Measurements from ENCODE around the gene ETS1.
A peak's percentile ranks its signal among the peaks of the same experiment; 100 is the strongest.

Gene ETS1

DNA sequence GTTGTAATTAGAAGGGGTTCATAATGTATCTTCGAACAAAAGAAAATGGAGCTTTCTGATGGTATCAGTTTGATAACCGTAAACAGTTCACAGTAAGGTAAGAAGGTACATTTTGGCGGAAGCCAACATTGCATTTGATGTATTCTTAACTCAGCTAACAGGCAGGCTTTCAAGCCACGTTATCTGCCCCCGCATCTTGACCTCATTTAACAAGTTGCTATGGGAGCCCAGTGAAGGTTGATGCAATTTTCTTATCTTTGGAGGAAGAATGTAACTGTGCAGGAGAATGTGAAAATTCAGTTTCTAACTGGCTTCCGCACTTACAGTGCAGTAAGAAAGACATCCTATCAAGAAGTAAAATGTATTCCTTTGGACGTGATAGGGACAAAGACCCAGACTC, 110.6 kb downstream of the ETS1 start:
- DNase-seq = no peak

GRCh38 chr11:128476049-128476448, 111.3 kb downstream of the ETS1 start:
- DNase-seq = no peak

DNA sequence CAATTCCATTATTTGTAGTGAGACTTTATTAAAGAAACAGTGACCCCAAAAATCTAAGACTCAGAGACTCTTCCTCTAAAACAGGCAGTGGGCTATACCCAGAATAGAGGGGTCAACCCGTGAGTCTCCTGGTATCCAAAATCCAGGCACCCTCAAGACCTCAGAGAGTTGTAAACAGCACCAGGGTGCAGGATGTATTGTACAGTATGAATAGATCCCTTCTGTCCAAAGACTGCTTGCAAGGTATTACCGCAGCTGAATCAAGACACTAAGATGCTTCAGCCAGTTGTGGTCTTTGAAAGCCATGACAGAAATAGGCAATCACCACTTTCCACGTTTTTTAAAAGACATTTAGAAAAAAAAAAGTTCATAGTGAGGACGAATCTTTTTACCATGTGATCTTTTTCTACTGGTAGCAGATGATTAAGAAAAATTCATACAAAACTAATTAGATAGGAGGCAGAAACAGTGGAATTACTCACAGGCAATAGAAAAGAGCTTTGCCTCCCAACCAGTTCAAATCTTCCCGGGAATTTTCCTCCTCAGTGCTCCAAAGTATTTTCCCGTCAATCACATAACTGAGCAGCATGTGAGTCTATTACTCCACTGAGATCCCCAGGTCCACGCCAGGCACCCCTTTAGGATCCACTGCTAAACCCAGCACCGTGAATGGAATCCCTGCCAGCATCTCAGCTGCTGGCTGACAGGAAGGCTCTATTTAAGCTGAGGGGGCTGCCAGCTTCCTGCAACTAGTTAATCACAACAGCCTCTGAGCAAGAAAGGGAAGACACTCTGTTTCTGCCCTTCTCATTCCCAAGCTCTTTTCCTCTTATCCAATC, 113.1 kb downstream of the ETS1 start:
- no peak for DNase-seq

GRCh38 chr11:128473636-128474035, 113.7 kb downstream of the ETS1 start:
- no peak for DNase-seq

DNA sequence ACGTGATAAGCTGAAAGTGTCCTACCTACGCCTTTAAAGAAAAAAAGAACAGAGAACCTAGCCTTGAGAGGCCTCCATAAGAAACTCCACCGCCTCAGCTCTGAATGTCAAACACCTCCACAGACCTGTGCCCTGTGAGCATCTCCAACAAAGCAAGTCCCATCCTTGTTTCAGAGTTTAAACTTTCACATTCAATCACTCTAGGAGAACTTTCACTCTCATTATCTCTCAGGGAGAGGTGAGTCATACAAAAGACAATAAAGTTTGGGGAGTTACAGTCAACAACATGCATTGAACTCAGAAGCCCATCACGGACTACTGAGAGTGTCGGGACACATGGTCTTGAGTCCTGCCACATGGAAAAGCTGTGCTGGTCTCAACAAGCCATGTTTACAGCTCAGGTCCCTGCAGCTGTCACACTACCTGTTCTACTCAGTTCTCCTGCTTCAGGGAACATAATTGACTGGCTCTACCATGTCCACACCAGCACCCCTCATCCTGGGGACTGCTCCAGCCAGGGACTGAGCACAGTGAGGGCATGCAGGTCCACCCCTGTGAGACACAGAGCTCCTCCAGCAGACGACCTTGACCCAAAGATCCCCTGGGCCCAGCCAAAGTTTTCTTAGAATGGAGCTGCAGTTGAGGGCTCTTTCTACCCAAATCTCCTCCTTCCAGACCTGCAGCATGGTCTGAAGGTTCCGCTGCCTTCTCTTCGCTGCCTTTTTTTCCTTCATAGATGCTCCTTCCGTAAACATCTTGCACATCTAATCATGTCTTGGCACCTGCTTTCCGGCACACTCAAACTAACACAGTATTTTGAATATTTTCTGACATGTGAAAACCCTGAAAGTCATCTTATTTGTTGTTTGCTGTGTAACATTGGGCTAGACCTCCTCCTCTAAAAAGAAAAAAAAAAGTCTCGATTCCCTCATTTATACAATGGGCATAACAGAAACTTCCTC, 114.9 kb downstream of the ETS1 start:
- DNase-seq = no peak

DNA sequence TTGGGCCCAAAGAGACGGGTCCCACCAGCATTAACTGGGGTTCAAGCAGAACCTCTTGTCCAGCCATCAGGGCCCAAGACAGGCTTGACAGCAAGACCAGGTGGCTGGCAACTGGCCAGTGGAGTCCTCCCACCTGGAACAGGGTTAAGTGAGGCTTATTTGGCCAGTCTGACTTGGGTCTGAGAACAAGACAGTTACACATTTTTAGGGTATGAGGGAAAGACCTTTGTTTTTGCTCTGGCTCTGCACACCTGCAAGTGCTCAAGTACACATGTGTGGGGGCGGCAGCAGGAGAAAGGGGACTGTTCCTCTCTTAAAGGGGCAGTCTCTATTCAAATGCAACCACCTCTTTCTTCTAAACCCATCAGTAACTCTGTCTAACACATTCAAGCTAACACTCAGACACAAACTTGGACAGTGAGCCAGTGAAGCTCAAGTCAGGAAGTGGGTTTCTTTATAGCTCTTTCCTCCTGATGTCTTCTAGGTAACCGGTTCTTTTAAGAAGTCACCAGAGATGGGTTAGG, 116.2 kb downstream of the ETS1 start:
- DNase-seq = peak; percentile 20

DNA sequence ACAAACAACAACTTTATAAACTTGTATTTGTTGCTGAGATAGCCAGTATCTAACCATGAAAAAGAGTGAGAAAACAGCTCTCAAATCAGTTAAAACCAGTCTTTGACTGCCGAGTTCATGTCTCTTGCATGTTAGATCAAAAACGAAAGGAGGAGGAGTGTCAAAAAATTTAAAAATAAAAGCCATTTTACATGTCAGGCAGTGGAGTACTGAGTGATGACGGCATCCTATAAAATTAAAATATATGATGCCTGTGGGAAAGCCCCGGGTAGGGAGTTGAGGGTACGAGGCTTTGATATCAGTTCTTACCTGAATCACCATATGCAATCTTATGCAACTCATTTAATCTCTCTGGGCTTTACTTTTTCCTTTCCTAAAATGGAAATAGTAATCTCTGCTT, 117.3 kb downstream of the ETS1 start:
- DNase-seq = no peak

GRCh38 chr11:128469220-128469619, 118.1 kb downstream of the ETS1 start:
- no peak for DNase-seq

DNA sequence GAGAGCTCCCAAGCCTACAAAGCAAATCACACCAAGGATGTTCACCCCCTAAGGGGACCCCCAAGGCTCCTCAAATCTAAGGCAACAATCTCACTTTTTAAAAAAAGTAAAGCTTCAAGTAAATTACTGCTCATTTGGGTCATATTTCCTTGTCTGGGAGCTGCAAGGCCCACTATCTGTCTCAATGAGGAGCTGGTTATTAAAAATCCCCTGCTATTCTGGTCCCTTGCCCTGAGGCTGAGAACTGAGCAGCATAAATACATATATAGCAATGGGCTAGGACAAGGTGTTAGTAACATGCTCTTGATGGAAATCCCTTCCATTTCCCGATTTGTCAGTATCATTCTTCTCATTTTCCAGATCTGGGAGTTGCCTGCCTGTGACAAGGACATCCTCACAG, 119.2 kb downstream of the ETS1 start:
- no peak for DNase-seq

DNA sequence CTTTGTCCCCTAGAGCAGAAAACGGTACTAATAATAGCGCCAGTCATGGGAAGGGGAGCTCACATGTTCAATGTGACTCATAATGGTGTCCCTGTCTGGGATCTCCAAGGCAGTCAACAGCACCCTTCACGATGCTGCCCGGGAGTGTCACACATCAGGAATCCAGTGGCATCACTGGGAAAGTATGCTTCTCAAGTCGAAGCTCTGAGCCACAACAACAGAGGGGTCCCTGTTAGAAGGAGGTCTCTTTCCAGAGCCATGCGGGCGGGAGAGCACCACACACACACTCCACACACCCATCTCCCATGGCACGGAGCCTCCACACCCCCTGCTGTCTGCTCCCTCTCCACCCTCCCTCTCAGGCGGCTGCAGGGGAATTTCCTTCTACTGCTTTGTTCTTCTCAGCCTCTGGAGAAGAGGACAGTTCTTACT, 119.7 kb downstream of the ETS1 start:
- no peak for DNase-seq

- no peak for DNase-seq
Observed at GRCh38 chr11:128467041-128467440, 120.3 kb downstream of the ETS1 start.

- DNase-seq = no peak
Observed at GRCh38 chr11:128465946-128466705, 121.2 kb downstream of the ETS1 start.

- no peak for DNase-seq
Observed at GRCh38 chr11:128465531-128465930, 121.8 kb downstream of the ETS1 start.

DNA sequence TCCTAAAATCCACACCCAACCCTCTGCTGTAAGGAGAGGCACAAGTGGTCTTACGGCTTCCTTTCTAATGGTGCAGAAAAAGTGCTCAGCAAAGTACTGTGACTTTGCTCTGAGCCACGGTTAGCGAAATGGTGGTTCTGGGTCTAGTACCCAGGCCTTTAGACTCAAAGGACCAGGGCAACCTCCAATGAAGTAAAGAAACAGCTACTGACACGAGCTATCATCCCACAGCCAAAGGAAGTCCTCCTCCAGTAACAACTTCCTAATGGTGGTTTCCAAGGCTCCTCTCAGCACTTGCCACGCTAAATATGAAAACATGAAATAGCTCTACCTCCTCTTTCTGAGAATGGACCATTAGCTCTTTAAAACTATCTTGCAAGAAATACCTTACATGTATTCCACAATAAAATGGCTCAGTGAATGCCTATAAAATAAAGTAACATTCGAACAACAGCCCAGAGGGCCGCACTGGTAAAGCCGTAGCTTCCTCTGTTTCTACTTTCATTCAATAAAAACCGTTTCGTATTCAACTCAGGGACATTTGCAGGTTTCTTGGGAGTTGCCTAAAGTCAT, 122.4 kb downstream of the ETS1 start:
- no peak for DNase-seq

GRCh38 chr11:128463979-128464378, 123.4 kb downstream of the ETS1 start:
- no peak for DNase-seq

GRCh38 chr11:128463371-128463829, 124.0 kb downstream of the ETS1 start:
- DNase-seq = no peak

DNA sequence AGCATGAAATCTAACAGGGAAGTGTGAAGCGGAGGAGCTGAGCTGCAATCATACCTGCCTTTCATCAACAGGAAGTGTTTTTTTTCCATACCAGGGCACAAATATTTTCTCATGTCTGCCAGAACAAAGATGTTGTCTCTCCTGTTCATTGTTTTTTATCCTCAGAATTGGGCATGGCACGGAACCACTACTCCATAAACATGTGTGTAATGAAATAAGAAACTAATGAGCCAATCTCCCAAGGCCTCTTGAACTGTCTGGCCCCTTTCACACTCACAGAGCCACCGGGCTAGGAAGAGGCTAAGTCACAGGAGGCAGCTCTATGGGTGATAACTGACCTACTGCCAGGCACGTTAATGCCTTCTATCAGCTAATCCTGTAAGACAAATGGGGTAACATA, 124.4 kb downstream of the ETS1 start:
- DNase-seq = no peak

GRCh38 chr11:128462189-128462588, 125.2 kb downstream of the ETS1 start:
- no peak for DNase-seq

DNA sequence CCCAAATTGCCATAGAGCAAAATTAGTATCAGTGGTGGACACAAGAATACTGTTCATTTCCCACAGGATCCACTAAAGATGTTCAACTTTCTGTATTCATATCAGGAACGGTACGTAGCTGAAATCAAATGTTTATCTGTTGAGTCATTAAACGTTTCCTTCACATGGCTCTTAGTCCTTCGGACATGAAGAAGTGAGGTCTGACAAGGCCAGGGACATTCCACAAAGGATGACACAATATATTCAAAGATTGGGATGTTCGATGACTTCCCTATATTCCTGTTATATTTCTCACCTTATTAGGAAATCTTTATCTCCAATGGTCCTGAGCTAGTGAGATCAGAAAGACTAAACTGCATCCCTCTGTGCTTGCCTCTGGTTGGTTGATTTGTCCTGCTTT, 129.0 kb downstream of the ETS1 start:
- no peak for DNase-seq

- no peak for DNase-seq
Observed at GRCh38 chr11:128457874-128458273, 129.5 kb downstream of the ETS1 start.

DNA sequence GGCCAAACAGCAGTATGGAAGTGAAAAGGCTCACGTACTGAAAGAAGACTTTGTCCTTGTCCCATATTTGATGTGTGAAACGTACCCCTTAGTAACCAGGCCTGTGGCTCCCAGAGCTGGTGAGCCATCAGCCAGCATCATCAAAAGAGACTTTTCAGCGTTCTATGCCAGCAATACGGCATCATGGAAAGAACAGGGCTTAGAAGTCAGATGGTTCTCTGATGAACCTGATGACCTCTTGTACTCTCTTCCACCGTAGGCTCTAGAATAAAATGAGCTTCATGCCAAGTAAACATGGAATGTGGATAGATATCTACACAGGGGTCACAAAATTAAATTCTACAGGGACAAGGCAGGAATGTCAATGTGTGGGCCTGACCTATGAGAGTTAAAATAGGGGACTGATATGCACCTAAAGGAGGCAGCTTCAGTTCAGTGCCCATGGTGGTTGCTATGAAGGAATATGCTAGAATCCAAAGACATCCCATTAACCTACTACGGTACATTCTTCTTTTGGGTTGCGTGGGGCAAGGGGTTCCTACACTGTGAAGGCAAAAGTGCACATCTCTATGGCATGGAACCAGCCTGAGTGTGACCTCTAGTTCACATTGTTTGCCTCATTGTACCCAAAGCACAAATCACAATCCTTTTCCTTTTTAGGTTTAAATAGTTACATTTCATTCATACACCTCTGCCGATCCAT, 130.6 kb downstream of the ETS1 start:
- no peak for DNase-seq

- no peak for DNase-seq
Observed at GRCh38 chr11:128455766-128456165, 131.6 kb downstream of the ETS1 start.

Measured in KG1 (cell line).